Heart left ventricle (tissue), 16 donors: ENCODE measurements around the gene DIP2C. TPM values are rescaled to one million over a fixed set of nuclear protein-coding genes. Genes with fewer than 3 reads are reported as not detected.

Experiments
- ATAC-seq, 4 donors: fragments of 200-7000 bp; cut with Tn5 transposase; one replicate each; pipeline ENCODE4 v1.9.1; 2020 to 2022; ENCODE audit warnings: moderate library complexity in 4 of 4, mild to moderate bottlenecking in 3 of 4, moderate number of reproducible peaks in 1 of 4
- DNase-seq, 5 donors: peaks; one replicate each; pipeline ENCODE4 v3.0.0-alpha.2; 2020
- H3K27ac ChIP-seq, 12 donors: fragments of 200-600 bp; sonication (generic) in 4 of 12; one replicate each; pipeline versions ENCODE4 v1.5.0 to v1.8.0; 2016 to 2022; ENCODE audit warnings: mild to moderate bottlenecking in 2 of 12
- H3K27me3 ChIP-seq, 9 donors: fragments of 200-600 bp; sonication (generic) in 2 of 9; one replicate each; pipeline versions ENCODE4 v1.5.1 to v1.8.0; 2016 to 2022; ENCODE audit warnings: mild to moderate bottlenecking in 3 of 9
- H3K36me3 ChIP-seq, 9 donors: fragments of 200-600 bp; sonication (generic) in 2 of 9; one replicate each; pipeline versions ENCODE4 v1.5.0 to v1.8.0; 2018 to 2022; ENCODE audit warnings: mild to moderate bottlenecking in 2 of 9
- H3K4me1 ChIP-seq, 12 donors: fragments of 200-600 bp; sonication (generic) in 4 of 12; one replicate each; pipeline versions ENCODE4 v1.5.0 to v1.8.0; 2016 to 2022; ENCODE audit warnings: mild to moderate bottlenecking in 3 of 12
- H3K4me3 ChIP-seq, 12 donors: fragments of 200-600 bp; sonication (generic) in 4 of 12; one replicate each; pipeline versions ENCODE4 v1.5.0 to v1.8.0; 2017 to 2022; ENCODE audit warnings: mild to moderate bottlenecking in 9 of 12, moderate library complexity in 4 of 12
- H3K9me3 ChIP-seq, 12 donors: fragments of 200-600 bp; sonication (generic) in 4 of 12; one replicate each; pipeline versions ENCODE4 v1.5.0 to v1.8.0; 2016 to 2022; ENCODE audit warnings: mild to moderate bottlenecking in 1 of 12
- POLR2A ChIP-seq, 2 donors: fragments of 450-650 bp; IDR thresholded peaks; one replicate each; pipeline ENCODE4 v1.6.1; 2017; ENCODE audit warnings: antibody characterized with exemption in 2 of 2, mild to moderate bottlenecking in 2 of 2, moderate library complexity in 2 of 2
- WGBS, 4 donors: extraction: QIAGEN DNeasy Blood & Tissue Kit in 2 of 4; methylation state at CpG; one replicate each; pipeline versions ENCODE4 v1.1.5 to v1.1.7; 2013 to 2018; 5-methylcytosine and 5-hydroxymethylcytosine counted together
- intact Hi-C, 10 donors: fragments of 100-400 bp; cut with DNase I; formaldehyde crosslinking; loops; one replicate each; pipeline versions ENCODE4 v1.11.1 to v1.14.2; 2022
- polyA plus RNA-seq, 2 donors: library from polyadenylated mRNA; stranded (reverse); fragments of 200-250 nt; gene quantifications; one replicate each; pipeline ENCODE4 v1.2.3, GENCODE V29; 2013
- total RNA-seq, 9 donors: library from RNA; depleted of rRNA in 2 of 9; stranded (reverse); fragments of >200 nt in 2 of 9; fragmentation: NEBNext Ultra II Directional in 3 of 9; extraction: Animal tissue kit (Norgen Biotek cat#: 25700) in 3 of 9; gene quantifications; one replicate each; pipeline versions ENCODE4 v1.1.0 to v1.2.4, GENCODE V29; 2016 to 2023
- TF ChIP-seq, protein P1 (sequence below), 12 donors: fragments of 200-600 bp; sonication (generic) in 4 of 12; IDR thresholded peaks; one replicate each; pipeline versions ENCODE4 v1.5.0 to v1.8.0; 2018 to 2022; ENCODE audit warnings: antibody characterized with exemption in 12 of 12, mild to moderate bottlenecking in 5 of 12
- donor health status: ischemic (EF 13 %, LVEDD 7.1; RV severe dilation, severe dysfunction).
- donor health status: healthy with polysubstance abuse.
- donor health status: DM: no; HTN: yes; CAD: no.
- donor health status: DM: no; HTN: no; CAD: no.
- donor health status: ischemic (EF 25% LVEDD 6.9; RV normal size, moderate dysfunction).
- donor health status: ischemic (EF 25% LVEDD 5.7; RV mildly dilated, moderate dysfunction).
- donor health status: healthy.
- donor health status: DM: yes; HTN: yes; CAD: no.
- donor health status: ischemic (EF 35%, LVEDD 5.7; RV mildly dilated, moderate dysfunction).
- donor health status: nonischemic (EF 11% LVEDD 7.7; RV severe dilation, severe dysfunction).
- donor health status: DM: yes; HTN: yes; CAD: no.
- donor health status: PGD.
- donor health status: ischemic (EF 29% LVEDD 5.4; RV normal size, mild dysfunction).
- donor health status: nonischemic (EF 23%, LVEDD 6.1; RV moderate dilation, normal function).

DIP2C gene
- total and polyA plus RNA-seq, 11 donors, result 7.4 to 43.1 (median 28.5) TPM

DNA sequence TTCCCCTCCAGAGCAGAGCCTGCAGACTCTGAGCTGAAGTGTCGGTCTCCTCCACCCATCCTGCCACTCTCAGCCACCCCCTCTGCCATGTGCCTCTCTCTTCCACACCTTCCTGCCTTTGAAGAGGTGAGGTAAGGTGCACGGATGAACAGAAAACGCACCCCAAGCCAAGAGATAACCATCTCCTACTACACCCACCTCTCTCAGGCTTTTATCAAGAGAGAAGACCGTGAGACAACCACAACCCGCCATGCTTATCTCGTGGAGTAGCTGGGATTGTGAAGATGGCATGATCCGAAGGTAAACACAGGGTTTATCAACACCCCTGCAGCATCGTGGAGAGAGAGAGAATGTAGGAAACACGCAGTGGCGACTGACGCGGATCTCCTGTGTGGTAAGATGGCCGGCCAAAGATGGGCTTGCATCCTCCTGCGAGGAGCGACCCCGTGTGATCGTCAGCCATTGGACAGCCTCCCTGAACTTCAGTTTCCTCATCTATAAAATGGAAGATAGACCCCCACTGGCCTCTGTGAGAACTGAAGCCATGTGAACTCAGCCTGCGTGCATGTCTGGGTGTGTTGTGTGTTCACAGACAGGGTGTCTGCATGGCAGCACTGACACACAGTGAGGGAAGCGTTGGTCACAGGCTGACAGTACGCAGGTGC, 219.0 kb downstream of the DIP2C start:
- TF ChIP-seq, protein P1, sequence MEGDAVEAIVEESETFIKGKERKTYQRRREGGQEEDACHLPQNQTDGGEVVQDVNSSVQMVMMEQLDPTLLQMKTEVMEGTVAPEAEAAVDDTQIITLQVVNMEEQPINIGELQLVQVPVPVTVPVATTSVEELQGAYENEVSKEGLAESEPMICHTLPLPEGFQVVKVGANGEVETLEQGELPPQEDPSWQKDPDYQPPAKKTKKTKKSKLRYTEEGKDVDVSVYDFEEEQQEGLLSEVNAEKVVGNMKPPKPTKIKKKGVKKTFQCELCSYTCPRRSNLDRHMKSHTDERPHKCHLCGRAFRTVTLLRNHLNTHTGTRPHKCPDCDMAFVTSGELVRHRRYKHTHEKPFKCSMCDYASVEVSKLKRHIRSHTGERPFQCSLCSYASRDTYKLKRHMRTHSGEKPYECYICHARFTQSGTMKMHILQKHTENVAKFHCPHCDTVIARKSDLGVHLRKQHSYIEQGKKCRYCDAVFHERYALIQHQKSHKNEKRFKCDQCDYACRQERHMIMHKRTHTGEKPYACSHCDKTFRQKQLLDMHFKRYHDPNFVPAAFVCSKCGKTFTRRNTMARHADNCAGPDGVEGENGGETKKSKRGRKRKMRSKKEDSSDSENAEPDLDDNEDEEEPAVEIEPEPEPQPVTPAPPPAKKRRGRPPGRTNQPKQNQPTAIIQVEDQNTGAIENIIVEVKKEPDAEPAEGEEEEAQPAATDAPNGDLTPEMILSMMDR (IDR thresholded peaks at IDR 0.05), result no peak
- TF ChIP-seq POLR2A (IDR thresholded peaks at IDR 0.05), result no peak
- intact Hi-C loops, result no loop called here
- 90 to 93% (median 91%) methylated on average over 19 to 20 of the region's 20 CpGs for WGBS, 4 donors
- H3K27me3 ChIP-seq, result no peaks in the 10 kb centered on the region
- no peaks in the 10 kb centered on the region for H3K9me3 ChIP-seq
- ATAC-seq (peak in 2 of 4 donors; percentile 24 to 28), DNase-seq (no peak)
- no peak overlapping the region for H3K27ac ChIP-seq
- no peaks in the 10 kb centered on the region for H3K4me1 ChIP-seq
- no peak overlapping the region for H3K4me3 ChIP-seq
- peaks cover 0 to 44% (median 25%) of the 10 kb centered on the region in 9 donors for H3K36me3 ChIP-seq

DNA sequence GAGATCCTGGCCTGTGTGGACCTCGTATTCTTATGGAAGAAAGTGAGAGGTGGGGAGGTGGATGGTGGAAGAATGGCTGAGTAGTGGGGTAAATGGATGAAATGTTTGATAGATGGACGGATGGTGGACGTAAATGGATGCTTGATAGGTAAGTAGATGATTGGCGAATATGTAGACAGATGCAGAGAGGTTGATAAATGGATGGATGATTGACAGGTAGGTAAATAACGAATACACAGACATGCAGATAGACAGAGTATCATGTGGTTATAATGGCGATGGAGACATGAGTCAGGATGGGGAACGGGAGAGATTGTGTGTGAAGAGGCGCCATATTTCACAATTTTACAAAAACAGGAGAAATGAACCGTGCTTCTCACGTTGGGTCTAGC, 219.5 kb downstream of the DIP2C start:
- intact Hi-C loops, result no loop called here
- no peaks in the 10 kb centered on the region for H3K4me1 ChIP-seq
- 91 to 95% (median 92%) methylated on average over 10 of the region's 10 CpGs for WGBS, 4 donors
- H3K27ac ChIP-seq, result no peak overlapping the region
- H3K36me3 ChIP-seq, result peaks cover 0 to 43% (median 25%) of the 10 kb centered on the region in 9 donors
- no peaks in the 10 kb centered on the region for H3K9me3 ChIP-seq
- no peaks in the 10 kb centered on the region for H3K27me3 ChIP-seq
- DNase-seq (no peak), ATAC-seq (no peak)
- H3K4me3 ChIP-seq, result no peak overlapping the region
- TF ChIP-seq POLR2A (IDR thresholded peaks at IDR 0.05), result no peak
- TF ChIP-seq, protein P1 (IDR thresholded peaks at IDR 0.05), result no peak

GRCh38 chr10:459743-460142, 229.7 kb downstream of the DIP2C start:
- no peak for DNase-seq
- TF ChIP-seq POLR2A (IDR thresholded peaks at IDR 0.05), result no peak
- TF ChIP-seq, protein P1 (IDR thresholded peaks at IDR 0.05), result no peak
- no peaks in the 10 kb centered on the region for H3K27me3 ChIP-seq
- no peak overlapping the region for H3K4me3 ChIP-seq
- H3K4me1 ChIP-seq, result peaks cover 0 to 20% (median 8%) of the 10 kb centered on the region in 12 donors
- 94 to 99% (median 97%) methylated on average over 11 to 12 of the region's 12 CpGs for WGBS, 4 donors
- H3K9me3 ChIP-seq, result no peaks in the 10 kb centered on the region
- intact Hi-C loops, result no loop called here
- H3K27ac ChIP-seq, result peak overlapping the region in 1 of 12 donors; percentile 79
- no peaks in the 10 kb centered on the region for H3K36me3 ChIP-seq
- no peak for ATAC-seq

DNA sequence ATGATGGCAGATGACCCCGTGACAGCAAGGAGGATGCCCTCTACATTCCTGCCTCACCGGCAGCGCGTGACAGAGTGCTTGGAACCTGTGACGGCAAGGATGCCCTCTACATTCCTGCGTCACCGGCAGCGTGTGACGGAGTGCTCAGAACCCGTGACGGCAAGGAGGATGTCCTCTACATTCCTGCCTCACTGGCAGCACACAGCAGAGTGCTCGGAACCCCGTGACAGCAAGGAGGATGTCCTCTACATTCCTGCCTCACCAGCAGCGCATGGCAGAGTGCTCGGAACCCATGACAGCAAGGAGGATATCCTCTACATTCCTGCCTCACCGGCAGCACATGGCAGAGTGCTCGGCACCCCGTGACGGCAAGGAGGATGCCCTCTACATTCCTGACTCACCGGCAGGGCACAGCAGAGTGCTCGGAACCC, 231.0 kb downstream of the DIP2C start:
- H3K36me3 ChIP-seq, result no peaks in the 10 kb centered on the region
- H3K4me1 ChIP-seq, result peaks cover 0 to 31% (median 11%) of the 10 kb centered on the region in 12 donors
- peak overlapping the region in 2 of 12 donors; percentile 75 to 79 for H3K27ac ChIP-seq
- no peak for TF ChIP-seq POLR2A (IDR thresholded peaks at IDR 0.05)
- TF ChIP-seq, protein P1 (IDR thresholded peaks at IDR 0.05), result no peak
- no peaks in the 10 kb centered on the region for H3K9me3 ChIP-seq
- WGBS, 4 donors, result 56 to 69% (median 63%) methylated on average over 21 of the region's 21 CpGs
- H3K4me3 ChIP-seq, result no peak overlapping the region
- intact Hi-C loops, result no loop called here
- DNase-seq (no peak), ATAC-seq (peak in 3 of 4 donors; percentile 47 to 79 (median 60))
- no peaks in the 10 kb centered on the region for H3K27me3 ChIP-seq
